HTR-8/SVneo (cell line): ENCODE data around the gene BRCA2.
"Not testable (repeated sequence)": the region's sequence is repeated elsewhere in the genome, so short reads cannot be mapped to it uniquely, and the experiment has no call there.

Experiments used
- DNase-seq: peaks from one replicate; pipeline ENCODE4 v3.0.0; 2011; ENCODE audit warnings: low spot score, mixed read lengths; ENCODE audit not compliant: insufficient read length
- FAIRE-seq: peaks from 2 replicates; lab custom pipeline; 2011; peaks lifted over from hg19 to GRCh38; lab: Jason Lieb, UNC

Gene BRCA2

GRCh38 chr13:32309312-32310133 lies 5.8 kb upstream of the BRCA2 start:
- FAIRE-seq = no peak

GRCh38 chr13:32310134-32310706 lies 5.1 kb upstream of the BRCA2 start:
- FAIRE-seq (no peak), DNase-seq (no peak)

More at GRCh38 chr13:32309312-32310133, 5.8 kb upstream of the BRCA2 start:
- DNase-seq = no peak

- FAIRE-seq = no peak
Observed at GRCh38 chr13:32311188-32311897, 4.0 kb upstream of the BRCA2 start.

GRCh38 chr13:32314271-32315237 lies 754 bp upstream of the BRCA2 start:
- DNase-seq = no peak
- FAIRE-seq = no peak

More at GRCh38 chr13:32311188-32311897, 4.0 kb upstream of the BRCA2 start:
- DNase-seq = no peak

- no peak for FAIRE-seq
- DNase-seq = no peak
Observed at GRCh38 chr13:32316028-32316339, 676 bp downstream of the BRCA2 start.

- FAIRE-seq = no peak
Observed at GRCh38 chr13:32316501-32316900, 1.2 kb downstream of the BRCA2 start.

GRCh38 chr13:32317716-32318465 lies 2.6 kb downstream of the BRCA2 start:
- no peak for DNase-seq
- no peak for FAIRE-seq

More at GRCh38 chr13:32316501-32316900, 1.2 kb downstream of the BRCA2 start:
- no peak for DNase-seq

- DNase-seq (no peak), FAIRE-seq (no peak)
Observed at GRCh38 chr13:32320528-32320927, 5.2 kb downstream of the BRCA2 start.

GRCh38 chr13:32323912-32324311 lies 8.6 kb downstream of the BRCA2 start:
- FAIRE-seq (no peak), DNase-seq (no peak)

- FAIRE-seq = no peak
- no peak for DNase-seq
Observed at GRCh38 chr13:32330441-32330840, 15.1 kb downstream of the BRCA2 start.

- DNase-seq (no peak), FAIRE-seq (no peak)
Observed at GRCh38 chr13:32334671-32335070, 19.4 kb downstream of the BRCA2 start.

GRCh38 chr13:32340914-32341313 lies 25.6 kb downstream of the BRCA2 start:
- FAIRE-seq = no peak

GRCh38 chr13:32347651-32348050 lies 32.3 kb downstream of the BRCA2 start:
- DNase-seq = no peak
- no peak for FAIRE-seq

More at GRCh38 chr13:32340914-32341313, 25.6 kb downstream of the BRCA2 start:
- no peak for DNase-seq

- DNase-seq, FAIRE-seq: not testable (repeated sequence)
Observed at GRCh38 chr13:32350839-32351441, 35.6 kb downstream of the BRCA2 start.

- no peak for FAIRE-seq
- DNase-seq = no peak
Observed at GRCh38 chr13:32354040-32354439, 38.7 kb downstream of the BRCA2 start.

GRCh38 chr13:32355935-32356334 lies 40.6 kb downstream of the BRCA2 start:
- DNase-seq, FAIRE-seq: not testable (repeated sequence)

- FAIRE-seq = no peak
- DNase-seq = no peak
Observed at GRCh38 chr13:32362574-32362973, 47.3 kb downstream of the BRCA2 start.

- FAIRE-seq = no peak
- DNase-seq = no peak
Observed at GRCh38 chr13:32370805-32371204, 55.5 kb downstream of the BRCA2 start.
